GM18519 (cell line): ENCODE results near the gene ZDHHC11.
"Not testable (repeated sequence)": the region's sequence is repeated elsewhere in the genome, so short reads cannot be mapped to it uniquely, and the experiment has no call there.

Source experiments
- ATAC-seq: cut with Tn5 transposase; IDR thresholded peaks from one replicate; pipeline ENCODE4 v1.9.1; 2021; ENCODE audit warnings: mild to moderate bottlenecking, moderate library complexity; ENCODE audit not compliant: unreplicated experiment, low FRiP score

The ZDHHC11 gene

DNA sequence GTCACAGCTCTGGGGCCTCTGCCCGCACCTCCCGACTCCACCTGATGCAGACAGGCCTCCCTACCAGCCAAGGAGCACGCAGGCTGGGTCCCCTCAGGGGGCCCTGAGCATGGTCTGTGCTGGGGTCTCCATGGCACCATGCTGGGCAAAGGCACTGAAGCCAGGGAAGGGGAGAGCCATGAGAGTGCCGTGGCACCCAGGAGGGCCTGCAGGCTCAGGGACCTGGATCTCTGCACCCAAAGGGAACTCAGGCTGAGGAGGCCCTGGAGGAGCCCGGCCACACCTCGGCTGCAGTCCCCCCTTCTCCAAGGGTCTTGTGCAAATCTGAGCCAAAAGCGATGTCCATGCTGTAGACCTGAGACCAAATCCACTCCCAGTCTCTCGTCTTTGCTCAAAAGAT is 98.8 kb downstream of the ZDHHC11 start:
- ATAC-seq: not testable (repeated sequence)

DNA sequence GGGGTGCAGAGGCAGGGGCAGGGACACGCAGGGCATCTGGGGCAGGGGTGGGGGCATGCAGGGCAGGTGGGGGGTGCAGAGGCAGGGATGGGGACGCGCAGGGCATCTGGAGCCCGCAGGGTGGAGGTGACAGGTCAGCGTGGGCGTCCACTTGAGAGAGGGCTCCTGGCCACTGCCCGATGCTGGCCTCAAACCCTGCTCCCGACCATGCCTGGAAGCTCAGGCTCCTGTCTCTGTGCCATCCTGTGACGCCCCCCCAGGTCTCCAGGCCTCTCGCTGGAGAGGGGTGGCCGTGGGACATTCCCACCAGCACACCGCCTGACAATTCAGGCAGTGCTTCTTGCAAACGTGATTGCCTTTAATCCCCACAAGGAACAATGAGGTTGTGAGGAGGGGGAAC is 99.3 kb downstream of the ZDHHC11 start:
- no peak for ATAC-seq

DNA sequence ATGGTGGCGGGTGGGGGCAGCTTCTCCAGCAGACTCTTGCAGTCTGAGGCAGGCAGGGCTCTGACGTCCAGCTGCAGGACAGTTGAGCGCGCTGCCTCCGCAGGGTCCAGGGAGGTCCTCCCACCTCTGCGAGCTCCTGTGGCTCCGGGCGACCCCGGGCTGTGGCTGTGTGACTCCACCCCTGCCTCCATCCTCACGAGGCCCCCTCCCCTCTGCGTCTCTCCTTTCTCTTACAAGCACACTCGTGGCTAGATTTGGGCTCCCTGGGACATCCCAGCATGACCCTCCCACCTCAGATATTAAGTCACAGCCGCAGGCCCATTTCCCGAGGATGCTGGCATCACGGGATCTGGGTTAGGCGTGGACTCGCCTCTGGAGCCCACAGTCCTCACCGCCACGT is 100.6 kb downstream of the ZDHHC11 start:
- ATAC-seq: not testable (repeated sequence)

DNA sequence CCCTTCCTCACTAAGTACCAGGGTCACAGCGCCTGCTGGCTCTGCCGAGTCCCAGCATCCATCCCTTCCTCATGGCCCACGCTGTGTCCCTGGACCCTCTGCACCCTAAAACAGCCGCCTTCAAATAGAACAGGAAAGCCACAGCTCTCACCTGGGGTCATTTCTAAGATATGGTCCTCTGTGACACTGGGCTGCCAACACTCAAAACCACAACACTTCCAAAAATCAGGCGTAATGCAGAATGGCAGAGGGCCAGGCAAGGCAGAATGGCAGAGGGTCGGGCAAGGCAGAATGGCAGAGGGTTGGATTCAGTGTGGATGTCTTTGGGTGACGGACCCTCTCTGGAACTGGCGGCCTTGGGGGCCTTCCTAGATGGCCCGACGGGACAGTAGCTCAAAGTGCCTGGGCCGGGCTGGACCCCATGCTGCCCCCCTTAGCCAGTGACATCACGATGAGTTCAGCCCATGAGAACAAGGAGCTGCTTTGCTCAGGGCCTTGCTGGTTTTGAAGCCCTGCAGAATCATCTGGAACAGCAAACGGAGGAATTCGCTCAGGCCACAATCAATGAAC is 101.6 kb downstream of the ZDHHC11 start:
- no peak for ATAC-seq

DNA sequence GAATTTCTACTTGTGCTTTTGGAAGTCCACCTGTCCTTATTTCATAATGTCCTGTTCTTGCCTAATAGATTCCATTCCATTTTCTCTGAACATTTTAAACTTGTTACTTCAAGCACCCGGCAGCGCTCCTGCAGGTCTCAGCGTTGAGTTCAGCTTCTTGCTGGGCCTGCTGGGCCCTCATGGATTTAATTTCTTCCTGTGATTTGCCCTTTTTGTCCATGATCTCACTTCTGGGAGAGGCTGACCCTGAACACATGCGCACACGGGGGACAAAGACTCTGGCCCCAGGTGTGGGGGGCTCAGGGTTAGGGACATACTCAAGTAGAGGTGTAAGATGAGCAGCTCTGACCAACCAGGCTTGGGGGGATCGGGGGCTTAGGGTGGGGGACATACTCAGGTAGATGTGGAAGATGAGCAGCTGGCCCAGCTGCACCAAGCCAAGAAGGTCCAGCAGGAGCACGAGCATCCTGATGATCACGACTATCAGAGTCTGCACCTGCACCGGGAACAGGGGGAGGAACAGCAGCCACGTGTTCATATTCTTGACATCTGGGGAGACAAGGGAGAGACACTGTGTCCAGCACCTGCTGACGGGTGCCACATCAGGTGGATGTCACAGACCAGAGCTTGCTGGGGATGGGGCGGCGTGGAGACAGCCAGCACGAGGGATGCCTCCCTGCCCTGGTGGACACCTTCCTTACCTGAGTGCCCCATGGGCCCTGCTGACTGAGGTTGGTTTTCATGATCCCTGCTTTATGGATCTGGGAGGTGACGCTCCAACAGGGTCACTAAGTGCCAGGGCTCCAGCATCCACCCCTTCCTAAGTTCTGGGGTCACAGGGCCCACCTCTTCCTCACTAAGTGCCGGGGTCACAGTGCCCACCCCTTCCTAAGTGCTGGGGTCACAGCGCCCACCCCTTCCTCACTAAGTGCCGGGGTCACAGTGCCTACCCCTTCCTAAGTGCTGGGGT is 102.5 kb downstream of the ZDHHC11 start:
- not testable (repeated sequence) for ATAC-seq

DNA sequence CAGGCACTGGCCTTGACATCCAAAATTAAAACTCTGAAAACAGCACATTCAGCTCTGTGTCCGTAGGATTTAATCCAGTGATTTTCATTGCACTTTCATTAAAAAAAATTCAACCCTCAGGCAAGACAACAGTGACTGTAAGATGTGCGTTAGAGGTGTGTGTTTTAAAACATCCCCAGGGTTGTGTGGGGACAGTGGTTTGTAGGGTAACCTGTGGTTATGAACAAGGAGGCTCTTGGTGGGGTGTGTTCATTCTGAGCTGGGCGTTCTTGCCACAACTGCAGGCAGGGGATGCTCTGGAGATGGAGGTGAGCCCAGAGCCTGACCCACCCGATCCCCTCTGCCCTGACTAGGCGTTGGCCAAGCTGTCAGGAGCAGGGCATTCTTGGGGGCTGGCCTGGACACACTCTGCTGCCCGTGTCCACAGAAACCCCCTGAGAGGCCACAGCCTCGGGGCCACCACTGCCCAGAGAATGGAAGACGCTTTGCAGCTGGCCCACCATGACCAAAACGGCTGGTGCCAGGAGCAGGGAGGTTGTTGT is 103.4 kb downstream of the ZDHHC11 start:
- ATAC-seq: not testable (repeated sequence)

DNA sequence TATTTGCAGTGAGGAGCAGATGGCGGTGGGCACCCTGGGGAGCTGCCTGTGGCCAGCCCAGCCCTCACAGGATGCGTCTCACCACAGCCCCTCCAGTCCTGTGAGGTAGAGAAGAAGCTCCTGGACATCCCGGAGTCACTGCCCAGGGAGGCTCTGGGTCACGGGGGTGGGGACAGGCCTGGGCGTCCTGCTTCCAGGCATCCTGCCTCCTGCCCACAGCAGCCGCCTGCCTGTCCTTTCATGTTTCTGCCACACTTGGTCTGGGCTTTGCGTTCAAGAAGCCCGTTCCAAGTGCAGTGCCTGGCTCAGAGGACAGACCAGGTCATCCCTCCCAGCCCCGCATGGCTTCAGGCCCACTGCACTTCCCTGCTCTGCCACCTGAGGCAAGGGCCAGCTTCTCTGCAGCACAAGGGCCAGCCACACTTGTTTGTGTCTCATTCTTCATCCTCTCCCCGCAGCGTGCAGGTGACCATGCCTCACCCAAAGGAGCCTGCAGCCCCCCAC is 104.5 kb downstream of the ZDHHC11 start:
- ATAC-seq: no peak
